Fibroblast of skin of abdomen (primary cell): Measurements from ENCODE around the gene DLG2.

Experiments used
- DNase-seq: peaks from one replicate; pipeline ENCODE4 v3.0.0-alpha.2; 2013

DLG2 gene

GRCh38 chr11:84724256-84724655 lies 902.9 kb downstream of the DLG2 start:
- DNase-seq = no peak

- no peak for DNase-seq
These were observed 904.5 kb downstream of the DLG2 start for GRCh38 chr11:84722583-84723108.

GRCh38 chr11:84721561-84721961 lies 905.6 kb downstream of the DLG2 start:
- DNase-seq = no peak

- DNase-seq = peak; percentile 8
These were observed 906.3 kb downstream of the DLG2 start for GRCh38 chr11:84720706-84721402.

- no peak for DNase-seq
These were observed 907.1 kb downstream of the DLG2 start for GRCh38 chr11:84719935-84720577.

GRCh38 chr11:84714316-84714780 lies 912.8 kb downstream of the DLG2 start:
- peak; percentile 48 for DNase-seq

- DNase-seq = peak; percentile 1
These were observed 935.3 kb downstream of the DLG2 start for GRCh38 chr11:84691830-84692229.

- no peak for DNase-seq
These were observed 939.7 kb downstream of the DLG2 start for GRCh38 chr11:84687433-84687832.

GRCh38 chr11:84686716-84687115 lies 940.4 kb downstream of the DLG2 start:
- no peak for DNase-seq

GRCh38 chr11:84685976-84686375 lies 941.2 kb downstream of the DLG2 start:
- no peak for DNase-seq

GRCh38 chr11:84685149-84685548 lies 942.0 kb downstream of the DLG2 start:
- no peak for DNase-seq

- no peak for DNase-seq
These were observed 945.7 kb downstream of the DLG2 start for GRCh38 chr11:84681456-84681855.

GRCh38 chr11:84675396-84676025 lies 951.6 kb downstream of the DLG2 start:
- DNase-seq = no peak

- DNase-seq = peak; percentile 24
These were observed 953.4 kb downstream of the DLG2 start for GRCh38 chr11:84673753-84674152.

GRCh38 chr11:84671325-84671999 lies 955.7 kb downstream of the DLG2 start:
- no peak for DNase-seq

GRCh38 chr11:84663731-84664130 lies 963.4 kb downstream of the DLG2 start:
- DNase-seq = no peak

- DNase-seq = no peak
These were observed 966.7 kb downstream of the DLG2 start for GRCh38 chr11:84660257-84660977.

GRCh38 chr11:84655712-84656111 lies 971.4 kb downstream of the DLG2 start:
- no peak for DNase-seq

- DNase-seq = no peak
These were observed 978.7 kb downstream of the DLG2 start for GRCh38 chr11:84648471-84648870.

GRCh38 chr11:84645988-84646694 lies 981.0 kb downstream of the DLG2 start:
- no peak for DNase-seq

GRCh38 chr11:84642500-84642899 lies 984.6 kb downstream of the DLG2 start:
- no peak for DNase-seq

GRCh38 chr11:84634309-84634708 lies 992.8 kb downstream of the DLG2 start:
- no peak for DNase-seq
